Peyer's patch (tissue), 4 donors: Measurements from ENCODE around the gene ARHGAP22.

Source experiments
- CTCF ChIP-seq, 6 experiments: fragments of 450-650 bp in 4 of 6; fragments of 200-600 bp in 2 of 6; sonication (generic) in 1 of 6; IDR thresholded peaks; one replicate each; pipeline ENCODE4 v1.5.1; 2017 to 2019; ENCODE audit warnings: antibody characterized with exemption in 6 of 6, mild to moderate bottlenecking in 3 of 6, moderate library complexity in 1 of 6
- POLR2A ChIP-seq, 2 donors: fragments of 450-650 bp; IDR thresholded peaks; one replicate each; pipeline ENCODE4 v1.5.1; 2017; ENCODE audit warnings: antibody characterized with exemption in 2 of 2, mild to moderate bottlenecking in 2 of 2, moderate library complexity in 2 of 2

DNA sequence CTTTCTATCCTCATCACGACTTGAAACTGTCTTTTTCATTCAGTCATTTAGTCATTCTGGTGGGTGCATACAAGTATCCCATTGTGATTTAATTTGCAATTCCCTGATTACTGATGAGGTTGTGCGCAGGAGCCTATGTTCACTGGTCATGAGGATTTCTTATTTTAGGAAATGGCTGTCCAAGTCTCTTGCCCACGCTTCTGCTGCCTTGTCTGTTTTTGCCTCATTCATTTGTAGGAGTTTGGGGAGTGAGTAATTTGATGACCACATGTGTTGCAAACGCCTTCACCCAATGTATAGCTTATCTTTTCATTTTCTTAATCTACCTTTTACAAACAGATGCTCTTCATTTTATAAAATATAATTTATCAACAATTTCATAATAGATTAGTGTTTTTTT, 127.3 kb downstream of the ARHGAP22 start:
- no peak for TF ChIP-seq POLR2A (IDR thresholded peaks at IDR 0.05)
- TF ChIP-seq CTCF (IDR thresholded peaks at IDR 0.05) = no peak
